ENCODE measurements around the gene TBC1D12. TPM values are rescaled to one million over a fixed set of nuclear protein-coding genes. Genes with fewer than 3 reads are reported as not detected.

Gene TBC1D12
- total and polyA plus RNA-seq, 8 donors, result 4.1 to 163 (median 12.9) TPM

- Histone ChIP-seq H3K27me3 (no peaks in the 10 kb centered on the region), H3K36me3 (peaks cover 0 to 9% (median 5%) of the 10 kb centered on the region in 4 donors), H3K9me3 (peaks cover 0 to 8% (median 8%) of the 10 kb centered on the region in 4 donors), H3K4me3 (no peak overlapping the region), H3K4me1 (peaks cover 0 to 21% (median 3%) of the 10 kb centered on the region in 4 donors), H3K27ac (no peak overlapping the region)
- TF ChIP-seq CTCF (IDR thresholded peaks at IDR 0.05), result no peak
- TF ChIP-seq EP300 (IDR thresholded peaks at IDR 0.05), result no peak
- no peak for TF ChIP-seq POLR2AphosphoS5 (IDR thresholded peaks at IDR 0.05)
- TF ChIP-seq POLR2A (IDR thresholded peaks at IDR 0.05), result no peak
- intact Hi-C loops (cut with DNase I; ENCODE audit: low total_unique reads), result no loop called here
- WGBS, 5 donors, result 93 to 100% (median 96%) methylated on average over 1 of the region's 1 CpG
- DNase-seq, result no peak
Measured at GRCh38 chr10:94485094-94485493, 82.8 kb downstream of the TBC1D12 start.

GRCh38 chr10:94487575-94487974, 85.2 kb downstream of the TBC1D12 start:
- Histone ChIP-seq H3K4me1 (peaks cover 0 to 19% (median 9%) of the 10 kb centered on the region in 4 donors), H3K4me3 (no peak overlapping the region), H3K36me3 (peaks cover 0 to 9% (median 5%) of the 10 kb centered on the region in 4 donors), H3K27ac (no peak overlapping the region), H3K27me3 (no peaks in the 10 kb centered on the region), H3K9me3 (peaks cover 0 to 8% (median 8%) of the 10 kb centered on the region in 4 donors)
- TF ChIP-seq POLR2A (IDR thresholded peaks at IDR 0.05) (no peak), POLR2AphosphoS5 (IDR thresholded peaks at IDR 0.05) (no peak), CTCF (IDR thresholded peaks at IDR 0.05) (no peak), EP300 (IDR thresholded peaks at IDR 0.05) (no peak)
- intact Hi-C loops (cut with DNase I; ENCODE audit: low total_unique reads), result no loop called here
- DNase-seq, result no peak
- WGBS, 5 donors, result 85 to 98% (median 93%) methylated on average over 3 of the region's 3 CpGs

DNA sequence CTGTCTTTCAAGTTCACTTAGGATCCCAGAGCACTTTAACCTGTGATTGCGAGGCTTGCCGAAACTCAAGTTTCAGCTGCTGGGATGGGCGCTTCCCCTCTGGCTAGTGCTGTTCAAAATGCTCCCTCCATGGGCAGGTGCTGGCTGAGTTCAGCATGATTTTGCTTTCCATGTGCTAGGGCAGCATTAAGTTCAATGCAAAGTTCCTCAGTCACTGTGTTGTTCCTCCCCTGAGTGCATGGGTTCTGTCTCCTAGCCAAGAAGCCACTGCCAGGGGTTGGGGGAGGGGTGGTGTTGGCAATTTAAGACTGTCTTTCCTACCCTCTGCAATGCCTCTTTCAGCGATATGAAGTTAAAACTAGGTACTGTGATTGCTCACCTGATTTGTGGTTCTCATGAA, 86.8 kb downstream of the TBC1D12 start:
- H3K36me3 ChIP-seq, result peaks cover 0 to 5% (median 4%) of the 10 kb centered on the region in 4 donors
- H3K27me3 ChIP-seq, result no peaks in the 10 kb centered on the region
- DNase-seq, result no peak
- WGBS, 5 donors, result 90 to 96% (median 95%) methylated on average over 4 of the region's 4 CpGs
- intact Hi-C loops (cut with DNase I; ENCODE audit: low total_unique reads), result no loop called here
- TF ChIP-seq POLR2A (IDR thresholded peaks at IDR 0.05), result no peak
- no peak for TF ChIP-seq POLR2AphosphoS5 (IDR thresholded peaks at IDR 0.05)
- no peak for TF ChIP-seq CTCF (IDR thresholded peaks at IDR 0.05)
- no peak for TF ChIP-seq EP300 (IDR thresholded peaks at IDR 0.05)
- H3K9me3 ChIP-seq, result peaks cover 0 to 4% (median 4%) of the 10 kb centered on the region in 4 donors
- H3K4me3 ChIP-seq, result no peak overlapping the region
- H3K4me1 ChIP-seq, result peaks cover 0 to 19% (median 9%) of the 10 kb centered on the region in 4 donors
- H3K27ac ChIP-seq, result no peak overlapping the region

- no peak for DNase-seq
- Histone ChIP-seq H3K9me3 (no peaks in the 10 kb centered on the region), H3K4me1 (peaks cover 0 to 19% (median 9%) of the 10 kb centered on the region in 4 donors), H3K36me3 (no peaks in the 10 kb centered on the region), H3K4me3 (no peak overlapping the region), H3K27me3 (no peaks in the 10 kb centered on the region), H3K27ac (no peak overlapping the region)
- intact Hi-C loops (cut with DNase I; ENCODE audit: low total_unique reads), result no loop called here
- 85 to 99% (median 90%) methylated on average over 3 of the region's 3 CpGs for WGBS, 5 donors
- TF ChIP-seq POLR2A (IDR thresholded peaks at IDR 0.05), result no peak
- no peak for TF ChIP-seq EP300 (IDR thresholded peaks at IDR 0.05)
- TF ChIP-seq POLR2AphosphoS5 (IDR thresholded peaks at IDR 0.05), result no peak
- no peak for TF ChIP-seq CTCF (IDR thresholded peaks at IDR 0.05)
Measured at GRCh38 chr10:94489976-94490788, 87.8 kb downstream of the TBC1D12 start.

All from stomach (tissue), 9 donors.